Fibroblast of pulmonary artery (primary cell): Measurements from ENCODE around the gene TEKT4.
"Not testable (repeated sequence)": the region's sequence is repeated elsewhere in the genome, so short reads cannot be mapped to it uniquely, and the experiment has no call there.

Source experiments
- DNase-seq: peaks from one replicate; pipeline ENCODE4 v3.0.0-alpha.2; 2010; ENCODE audit warnings: low read depth
- H3K4me3 ChIP-seq: replicated peaks from 2 replicates; pipeline ENCODE4 v1.5.1; 2011; ENCODE audit warnings: low read depth, mild to moderate bottlenecking, control low read depth, low read length, moderate library complexity
- CTCF ChIP-seq: IDR thresholded peaks from 2 replicates; pipeline ENCODE4 v1.5.1; 2011; ENCODE audit warnings: mild to moderate bottlenecking, control low read depth, low read length, inconsistent platforms; ENCODE audit errors: missing control alignments

TEKT4 gene

DNA sequence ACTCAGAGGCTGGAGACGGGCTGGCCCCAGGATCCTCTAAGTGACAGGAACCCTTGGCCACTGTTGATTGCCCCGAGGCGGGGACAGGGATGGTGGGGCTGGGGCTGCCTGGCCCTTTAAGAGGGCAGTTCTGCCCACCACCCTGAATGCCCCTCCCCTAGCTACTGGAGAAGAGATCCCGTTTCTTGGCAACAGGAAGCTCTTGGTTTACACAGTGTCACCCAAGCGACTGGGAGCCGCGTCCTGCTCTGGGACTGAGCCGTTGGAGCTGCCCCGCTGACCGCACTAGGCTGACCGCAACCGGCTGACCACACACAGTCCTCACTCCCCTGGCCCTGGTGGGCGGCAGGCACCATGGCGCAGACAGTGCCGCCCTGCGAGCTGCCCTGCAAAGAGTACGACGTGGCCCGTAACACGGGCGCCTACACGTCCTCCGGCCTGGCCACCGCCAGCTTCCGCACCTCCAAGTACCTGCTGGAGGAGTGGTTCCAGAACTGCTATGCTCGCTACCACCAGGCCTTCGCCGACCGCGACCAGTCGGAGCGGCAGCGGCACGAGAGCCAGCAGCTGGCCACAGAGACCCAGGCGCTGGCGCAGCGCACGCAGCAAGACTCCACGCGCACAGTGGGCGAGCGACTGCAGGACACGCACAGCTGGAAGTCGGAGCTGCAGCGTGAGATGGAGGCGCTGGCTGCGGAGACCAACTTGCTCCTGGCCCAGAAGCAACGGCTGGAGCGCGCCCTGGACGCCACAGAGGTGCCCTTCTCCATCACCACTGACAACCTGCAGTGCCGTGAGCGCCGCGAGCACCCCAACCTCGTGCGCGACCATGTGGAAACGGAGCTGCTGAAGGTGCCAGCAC is at the start of gene TEKT4:
TSS of gene TEKT4 (plus strand) at position 205 of the 862 bp plus-strand sequence. CDS start at position 355, 150 bp downstream.
- no peak for DNase-seq
- H3K4me3 ChIP-seq = no peak within 1 kb of the TSS
- TF ChIP-seq CTCF = no peak

GRCh38 chr2:94839224-94839623 is 32.0 kb upstream of the TEKT4 start:
- H3K4me3 ChIP-seq, DNase-seq: not testable (repeated sequence)

DNA sequence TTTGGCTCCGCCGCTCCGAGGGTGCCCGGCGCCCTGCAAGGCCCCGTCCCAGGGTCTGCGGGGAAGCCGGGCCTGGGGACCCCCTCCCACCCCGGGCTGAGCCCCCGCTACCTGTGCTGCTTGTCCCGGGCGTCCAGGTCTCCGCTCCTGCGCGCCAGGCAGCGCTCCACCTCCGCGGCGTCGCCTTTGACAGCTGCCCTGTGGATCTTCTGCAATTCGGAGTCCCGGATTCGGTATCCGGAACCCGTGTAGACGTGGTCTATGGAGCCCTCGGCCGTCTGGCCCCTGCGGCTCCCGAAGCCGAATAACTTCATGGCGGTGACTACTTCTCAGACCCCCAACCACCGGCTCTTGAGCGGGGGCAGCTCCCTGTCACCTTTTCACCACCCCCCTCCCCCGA is 14.4 kb upstream of the TEKT4 start:
- H3K4me3 ChIP-seq, DNase-seq: not testable (repeated sequence)

- DNase-seq, H3K4me3 ChIP-seq: not testable (repeated sequence)
Measured at GRCh38 chr2:94857367-94858162, 13.7 kb upstream of the TEKT4 start.

DNA sequence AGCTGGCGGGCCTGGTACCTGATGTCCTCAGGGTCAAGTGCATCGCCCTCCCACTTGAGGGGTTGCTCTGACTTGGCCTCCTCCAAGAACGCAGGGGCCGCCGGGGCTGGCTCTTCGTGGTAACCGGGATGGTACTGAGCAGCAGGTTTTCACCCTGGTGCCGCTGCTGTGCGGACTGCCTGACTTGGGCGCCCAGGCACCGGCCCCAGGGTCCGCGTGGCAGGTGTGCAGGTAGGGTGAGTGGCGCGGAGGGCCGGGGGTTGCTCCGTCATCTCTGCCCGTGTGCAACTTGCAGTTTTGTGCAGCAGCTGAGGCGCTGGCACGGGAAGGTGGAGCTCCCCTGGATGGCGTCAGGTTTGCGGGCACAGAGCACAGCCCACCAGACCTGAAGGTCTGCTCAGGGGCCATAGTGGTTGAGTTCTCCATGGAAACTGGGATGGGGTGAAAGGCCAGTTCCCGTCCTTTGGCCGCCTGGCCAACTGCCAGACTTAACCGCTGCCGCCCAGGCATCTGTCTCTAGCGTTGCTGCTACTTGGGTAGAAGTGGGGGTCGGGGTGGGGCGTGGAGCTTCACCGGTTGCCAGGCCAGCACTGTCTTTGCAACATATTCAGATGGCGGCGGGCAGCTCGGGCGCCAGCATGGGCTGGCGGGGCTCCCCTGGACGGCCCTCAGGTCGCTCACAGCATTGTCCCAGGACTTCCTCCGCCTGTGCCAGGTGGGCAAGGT is 12.9 kb upstream of the TEKT4 start:
- H3K4me3 ChIP-seq, DNase-seq: not testable (repeated sequence)

- no peak for TF ChIP-seq CTCF
- no peak overlapping the region for H3K4me3 ChIP-seq
- DNase-seq = no peak
Measured at GRCh38 chr2:94861308-94862152, 9.7 kb upstream of the TEKT4 start.

DNA sequence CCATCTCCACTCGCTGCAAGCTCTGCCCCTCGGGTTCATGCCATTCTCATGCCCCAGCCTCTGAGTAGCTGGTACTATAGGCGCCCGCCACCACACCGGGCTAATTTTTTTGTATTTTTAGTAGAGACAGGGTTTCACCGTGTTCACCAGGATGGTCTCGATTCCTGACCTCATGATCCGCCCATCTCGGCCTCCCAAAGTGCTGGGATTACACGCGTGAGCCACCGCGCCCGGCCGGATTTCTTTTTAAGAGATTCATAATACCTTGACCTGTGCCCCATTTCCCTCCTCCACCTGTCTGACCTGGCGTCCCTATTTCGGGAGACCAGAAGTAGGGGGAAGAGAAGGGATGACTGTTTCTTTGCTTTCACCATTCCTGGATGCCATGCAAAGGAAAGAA is 8.3 kb upstream of the TEKT4 start:
- not testable (repeated sequence) for DNase-seq, H3K4me3 ChIP-seq

DNA sequence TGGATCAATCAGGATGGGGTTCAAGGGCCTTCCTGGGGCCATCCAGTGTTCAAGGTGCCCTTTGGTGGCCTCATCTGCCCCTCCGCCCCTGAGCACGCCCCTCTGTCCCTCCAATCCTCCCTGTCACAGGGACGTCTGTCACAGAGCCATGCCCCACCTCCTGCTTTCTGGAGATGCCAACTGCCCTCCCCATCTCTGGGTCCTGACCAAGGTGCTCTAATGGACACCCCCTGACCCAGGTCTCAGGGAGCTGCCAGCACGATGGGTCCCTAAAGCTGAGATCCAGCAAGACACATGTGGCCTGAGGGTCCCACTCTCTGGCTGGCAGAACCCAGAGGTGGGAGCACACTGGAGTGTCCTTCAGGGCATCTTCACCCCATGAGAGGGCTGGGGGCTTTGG is 2.1 kb upstream of the TEKT4 start:
- no peak overlapping the region for H3K4me3 ChIP-seq
- no peak for TF ChIP-seq CTCF
- DNase-seq = no peak
